Measurements from ENCODE around the gene SQOR.
A peak's percentile ranks its signal among the peaks of the same experiment; 100 is the strongest.

Gene SQOR

DNA sequence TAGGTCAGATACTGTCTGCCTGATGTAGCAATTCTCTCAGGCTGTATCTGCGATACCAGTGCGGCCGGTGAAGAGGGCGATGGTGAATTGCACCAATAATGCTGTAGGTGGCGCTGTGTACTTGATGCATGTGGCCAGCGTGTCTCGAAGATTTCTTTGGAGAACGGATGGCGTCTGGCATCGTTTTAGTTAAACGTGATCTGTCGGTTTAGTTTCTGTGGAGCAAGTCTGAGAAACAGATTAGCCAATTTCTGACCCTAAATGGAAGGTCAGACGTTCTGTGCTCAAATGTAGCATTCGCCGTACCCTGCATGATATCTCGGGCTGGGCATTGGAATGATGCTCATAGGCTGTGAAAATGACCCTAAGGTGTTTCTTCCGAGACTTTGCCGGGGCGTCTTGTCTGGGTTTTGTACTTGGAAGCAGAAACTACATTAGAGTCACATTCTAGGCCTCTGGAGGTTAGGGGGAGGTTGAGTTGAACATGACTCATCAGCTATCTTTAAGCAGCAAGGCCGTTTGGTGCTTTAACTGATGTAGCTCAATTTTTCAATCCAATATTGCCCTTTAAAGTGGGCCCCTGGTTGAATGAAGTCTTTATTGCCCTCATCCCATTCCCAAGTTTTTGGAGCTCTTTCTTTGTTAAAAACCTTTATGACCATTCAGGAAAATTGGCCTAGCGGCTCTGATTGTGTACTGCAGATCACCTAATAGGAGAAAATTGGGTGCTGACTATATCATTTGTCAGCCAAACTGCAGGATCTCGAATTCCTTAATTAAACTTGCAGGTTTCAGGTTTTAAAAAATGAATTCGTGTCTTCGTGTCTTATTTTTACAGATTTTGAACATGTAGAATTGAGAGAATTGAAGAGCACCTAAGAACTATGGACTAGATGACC is 80.0 kb downstream of the SQOR start:
- DNase-seq = peak; percentile 55

DNA sequence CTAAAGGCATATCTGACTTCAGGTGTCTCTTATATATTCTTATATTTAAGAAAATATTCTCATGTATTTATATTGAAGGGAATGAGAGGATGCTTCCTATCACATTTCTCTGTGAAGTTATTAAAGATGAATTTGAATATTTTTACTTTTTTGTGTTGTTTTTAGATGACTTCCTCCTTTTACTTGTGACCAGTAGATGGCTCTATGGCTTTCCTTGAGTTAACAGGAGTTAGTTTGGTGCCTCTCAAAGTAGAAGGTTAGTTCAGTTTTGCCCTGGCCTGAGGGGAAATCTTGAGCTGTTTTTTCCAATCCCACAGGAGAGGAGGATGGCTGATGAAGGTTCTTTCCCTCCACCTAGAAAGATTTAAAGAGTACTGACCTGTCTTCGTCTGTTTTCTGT is 80.7 kb downstream of the SQOR start:
- no peak for DNase-seq

DNA sequence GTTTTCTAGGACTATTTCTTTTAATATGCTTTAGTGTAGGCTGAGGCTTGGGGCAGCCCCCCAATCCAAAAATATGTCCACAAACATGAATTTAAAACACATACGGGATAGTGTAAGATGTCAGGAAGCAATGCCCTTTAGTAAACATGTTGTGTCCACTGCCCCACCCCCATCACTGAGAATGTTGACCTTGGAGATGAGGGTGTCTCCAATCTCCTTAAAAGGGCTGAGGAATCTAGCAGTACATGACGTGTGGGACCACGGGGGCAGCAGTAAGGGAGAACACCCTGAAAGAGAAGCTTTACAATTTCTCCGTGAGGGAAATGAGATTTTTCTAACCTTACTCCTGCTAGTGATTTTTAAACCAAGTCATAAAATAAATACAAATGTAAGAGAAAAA is 84.7 kb downstream of the SQOR start:
- DNase-seq = no peak

DNA sequence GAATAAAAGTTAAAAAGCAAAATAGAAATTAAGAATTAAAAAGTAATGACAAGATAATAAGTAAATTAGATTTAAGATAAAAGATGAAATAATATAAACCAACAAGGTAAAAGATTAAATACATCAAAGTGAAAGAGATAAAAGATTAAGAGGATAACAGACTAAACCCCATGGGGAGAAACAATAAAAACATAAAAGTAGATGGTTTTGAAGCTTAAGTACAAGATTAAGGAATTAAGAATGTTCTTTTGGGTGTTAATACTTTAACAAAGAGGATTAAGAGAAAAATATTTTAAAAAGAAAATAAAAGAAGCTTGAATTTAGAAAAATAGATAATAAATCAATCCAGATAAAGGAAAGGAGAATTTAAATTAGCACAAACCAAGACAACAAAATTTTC is 85.4 kb downstream of the SQOR start:
- DNase-seq = no peak

DNA sequence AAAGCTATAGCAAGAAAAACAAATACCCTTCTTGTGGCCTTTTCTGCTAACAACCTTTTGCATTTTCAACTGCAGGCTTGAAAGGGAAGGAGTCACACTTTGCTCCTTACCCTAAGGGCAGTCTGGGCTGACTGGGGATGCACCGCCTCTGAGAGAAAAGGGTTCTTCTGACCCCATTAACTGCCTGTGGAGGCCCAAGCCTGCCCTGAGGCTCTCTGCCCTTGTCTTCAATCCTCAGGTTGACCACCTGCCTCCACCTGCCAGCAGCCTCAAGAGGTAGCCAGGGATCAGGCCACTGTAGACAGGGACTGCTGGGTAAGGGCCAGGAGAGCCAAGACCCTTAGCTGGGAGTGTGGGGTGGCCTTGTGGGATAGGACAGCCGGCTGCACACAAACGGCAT is 93.8 kb downstream of the SQOR start:
- no peak for DNase-seq

DNA sequence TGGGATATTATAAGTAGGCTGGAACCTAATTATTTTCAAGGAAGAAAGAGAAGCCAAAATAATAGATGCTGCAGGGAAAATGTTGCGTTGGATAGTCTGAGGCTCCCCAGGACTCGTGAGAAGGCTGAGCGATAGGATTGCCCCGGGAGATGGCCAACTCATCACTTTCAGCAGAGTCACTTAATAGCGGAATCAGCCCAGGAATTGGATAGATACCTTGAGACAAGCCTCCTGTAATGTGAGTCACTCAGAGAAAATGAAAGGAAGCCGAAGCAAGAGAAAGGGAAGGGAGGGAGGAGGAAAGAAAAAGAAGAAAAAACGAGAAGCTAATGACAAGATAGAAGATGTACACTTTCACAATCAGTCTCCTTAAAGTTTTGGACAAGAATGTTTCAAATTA is 94.3 kb downstream of the SQOR start:
- no peak for DNase-seq

DNA sequence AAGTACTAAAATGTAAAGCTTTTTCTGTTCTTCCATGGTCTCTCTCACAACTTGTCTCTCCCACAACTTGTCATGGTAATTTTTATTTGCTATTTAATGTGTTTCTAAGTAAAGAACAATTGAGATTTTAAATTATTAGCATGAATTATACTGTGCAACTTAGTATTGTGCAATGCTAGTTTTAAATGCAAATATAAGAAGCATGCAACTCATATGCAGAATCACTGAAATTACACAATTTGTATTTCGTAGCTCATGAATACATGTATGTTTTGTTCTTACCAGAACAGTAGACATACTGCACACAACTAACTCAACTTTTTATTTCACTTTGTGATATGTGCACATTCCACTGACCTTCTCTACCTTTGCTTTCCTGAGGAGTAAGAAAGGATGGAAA is 96.5 kb downstream of the SQOR start:
- DNase-seq = no peak

DNA sequence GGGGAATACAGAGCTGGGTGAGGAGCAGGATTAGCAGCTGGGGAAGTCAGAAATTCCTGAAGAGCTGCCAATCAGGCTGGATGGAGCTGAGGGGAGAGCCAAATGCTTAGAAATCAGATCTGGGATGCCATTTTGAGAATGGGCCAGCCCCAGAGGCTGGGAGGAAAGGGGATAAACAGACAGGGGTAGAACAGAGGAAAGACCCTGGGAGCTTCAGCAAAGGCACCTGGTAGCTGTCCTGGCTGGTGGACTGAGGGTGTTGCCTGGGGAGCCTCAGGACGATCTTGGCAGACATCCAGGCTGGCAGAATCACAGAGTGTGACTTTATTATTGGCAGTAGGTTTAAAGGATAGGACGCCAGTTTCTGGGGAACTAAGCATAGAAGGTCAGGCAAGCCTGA is 97.8 kb downstream of the SQOR start:
- DNase-seq = no peak

DNA sequence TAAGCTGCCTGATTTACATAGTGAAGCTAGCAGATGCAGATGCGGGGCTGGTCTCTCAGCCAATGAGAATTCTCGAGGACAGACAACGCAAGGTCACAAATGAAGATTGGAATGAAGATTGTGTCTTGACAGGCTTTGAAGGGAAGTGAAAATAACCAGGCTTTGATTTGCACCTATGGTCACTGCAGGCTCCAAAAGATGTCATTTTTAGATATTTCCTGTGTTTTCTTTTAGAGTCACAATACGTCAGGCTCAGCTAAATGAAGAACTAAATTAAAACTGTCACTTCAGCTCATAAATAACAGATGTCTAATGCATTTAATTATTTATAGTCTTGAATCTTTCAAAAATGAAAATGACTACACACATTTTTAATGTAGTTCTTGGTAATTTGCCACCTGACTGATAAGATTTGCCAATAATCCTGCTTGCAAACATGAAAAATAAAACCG is 99.5 kb downstream of the SQOR start:
- no peak for DNase-seq

All from stimulated activated CD4-positive, alpha-beta T cell treated with anti-CD3 and anti-CD28 coated beads, Interleukin-1b, Interleukin-23, amount 100 ng/mL, for 48 hours (primary cell).